BLaER1 (cell line): ENCODE results near the gene SYNPO2.

Experiments
- H3K27ac ChIP-seq: shearing (Covaris generic); formaldehyde crosslinking; 2 replicates; pipeline ENCODE4 v1.8.1; 2022
- H3K27me3 ChIP-seq: shearing (Covaris generic); formaldehyde crosslinking; 2 replicates; pipeline ENCODE4 v1.8.1; 2022
- H3K36me3 ChIP-seq: shearing (Covaris generic); formaldehyde crosslinking; 2 replicates; pipeline ENCODE4 v1.8.1; 2022
- H3K4me1 ChIP-seq: shearing (Covaris generic); formaldehyde crosslinking; 2 replicates; pipeline ENCODE4 v1.8.1; 2022
- H3K4me2 ChIP-seq: shearing (Covaris generic); formaldehyde crosslinking; 2 replicates; pipeline ENCODE4 v1.8.1; 2022
- H3K4me3 ChIP-seq: shearing (Covaris generic); formaldehyde crosslinking; 2 replicates; pipeline ENCODE4 v1.8.1; 2022
- H3K9ac ChIP-seq: shearing (Covaris generic); formaldehyde crosslinking; 2 replicates; pipeline ENCODE4 v1.8.1; 2022
- H3K9me3 ChIP-seq: shearing (Covaris generic); formaldehyde crosslinking; 2 replicates; pipeline ENCODE4 v1.8.1; 2022
- H4K20me1 ChIP-seq: shearing (Covaris generic); formaldehyde crosslinking; 2 replicates; pipeline ENCODE4 v1.8.1; 2022
- Cebpa-rat ChIP-seq: shearing (Covaris generic); IDR thresholded peaks from 2 replicates; pipeline ENCODE4 v1.8.1; 2022

The SYNPO2 gene

GRCh38 chr4:119099227-119099810, 210.7 kb downstream of the SYNPO2 start:
- TF ChIP-seq Cebpa-rat, result no peak
- H3K9ac ChIP-seq, result no peak overlapping the region
- no peak overlapping the region for H3K27ac ChIP-seq
- H3K27me3 ChIP-seq, result no peaks in the 10 kb centered on the region
- H3K4me1 ChIP-seq, result no peaks in the 10 kb centered on the region
- no peaks in the 10 kb centered on the region for H3K36me3 ChIP-seq
- H3K4me2 ChIP-seq, result no peak overlapping the region
- no peak overlapping the region for H3K4me3 ChIP-seq
- H3K9me3 ChIP-seq, result no peaks in the 10 kb centered on the region
- no peaks in the 10 kb centered on the region for H4K20me1 ChIP-seq

GRCh38 chr4:119100655-119101054, 212.0 kb downstream of the SYNPO2 start:
- no peak for TF ChIP-seq Cebpa-rat

GRCh38 chr4:119103263-119103662, 214.6 kb downstream of the SYNPO2 start:
- TF ChIP-seq Cebpa-rat, result no peak
- H3K4me2 ChIP-seq, result no peak overlapping the region
- H3K36me3 ChIP-seq, result no peaks in the 10 kb centered on the region
- no peaks in the 10 kb centered on the region for H3K9me3 ChIP-seq
- 0 out of 2 replicates have a peak, but pooled peaks cover 3% of the 10 kb centered on the region for H3K4me1 ChIP-seq
- H3K27me3 ChIP-seq, result no peaks in the 10 kb centered on the region
- no peak overlapping the region for H3K27ac ChIP-seq
- H3K4me3 ChIP-seq, result no peak overlapping the region
- H4K20me1 ChIP-seq, result no peaks in the 10 kb centered on the region
- no peak overlapping the region for H3K9ac ChIP-seq

More at GRCh38 chr4:119100655-119101054, 212.0 kb downstream of the SYNPO2 start:
- H3K27me3 ChIP-seq, result no peaks in the 10 kb centered on the region
- no peak overlapping the region for H3K4me2 ChIP-seq
- 0 out of 2 replicates have a peak, but pooled peaks cover 1% of the 10 kb centered on the region for H3K4me1 ChIP-seq
- no peaks in the 10 kb centered on the region for H3K9me3 ChIP-seq
- H3K9ac ChIP-seq, result no peak overlapping the region
- no peaks in the 10 kb centered on the region for H4K20me1 ChIP-seq
- no peak overlapping the region for H3K4me3 ChIP-seq
- H3K36me3 ChIP-seq, result no peaks in the 10 kb centered on the region
- no peak overlapping the region for H3K27ac ChIP-seq

GRCh38 chr4:119104644-119105273, 216.1 kb downstream of the SYNPO2 start:
- Histone ChIP-seq H3K9me3 (no peaks in the 10 kb centered on the region), H3K4me3 (no peak overlapping the region), H3K9ac (no peak overlapping the region), H3K27me3 (no peaks in the 10 kb centered on the region), H3K27ac (no peak overlapping the region), H3K4me1 (0 out of 2 replicates have a peak, but pooled peaks cover 3% of the 10 kb centered on the region), H4K20me1 (no peaks in the 10 kb centered on the region), H3K36me3 (no peaks in the 10 kb centered on the region), H3K4me2 (no peak overlapping the region)
- no peak for TF ChIP-seq Cebpa-rat

- no peaks in the 10 kb centered on the region for H3K36me3 ChIP-seq
Measured at GRCh38 chr4:119105605-119106004, 217.0 kb downstream of the SYNPO2 start.

GRCh38 chr4:119106036-119107000, 217.7 kb downstream of the SYNPO2 start:
- Histone ChIP-seq H3K4me2 (no peak overlapping the region), H3K9ac (no peak overlapping the region), H3K4me1 (0 out of 2 replicates have a peak, but pooled peaks cover 3% of the 10 kb centered on the region), H4K20me1 (no peaks in the 10 kb centered on the region), H3K36me3 (no peaks in the 10 kb centered on the region), H3K4me3 (no peak overlapping the region), H3K9me3 (no peaks in the 10 kb centered on the region), H3K27ac (no peak overlapping the region), H3K27me3 (no peaks in the 10 kb centered on the region)
- TF ChIP-seq Cebpa-rat, result no peak

More at GRCh38 chr4:119105605-119106004, 217.0 kb downstream of the SYNPO2 start:
- Histone ChIP-seq H3K9me3 (no peaks in the 10 kb centered on the region), H3K4me1 (0 out of 2 replicates have a peak, but pooled peaks cover 3% of the 10 kb centered on the region), H3K4me2 (no peak overlapping the region), H3K4me3 (no peak overlapping the region), H4K20me1 (no peaks in the 10 kb centered on the region), H3K9ac (no peak overlapping the region), H3K27me3 (no peaks in the 10 kb centered on the region), H3K27ac (no peak overlapping the region)
- TF ChIP-seq Cebpa-rat, result no peak; the same call in 1 of the 2 replicates

- Histone ChIP-seq H3K4me3 (no peak overlapping the region), H3K27me3 (no peaks in the 10 kb centered on the region), H3K36me3 (no peaks in the 10 kb centered on the region), H3K9me3 (no peaks in the 10 kb centered on the region), H3K4me2 (no peak overlapping the region), H3K4me1 (0 out of 2 replicates have a peak, but pooled peaks cover 3% of the 10 kb centered on the region), H4K20me1 (no peaks in the 10 kb centered on the region), H3K9ac (no peak overlapping the region), H3K27ac (no peak overlapping the region)
- TF ChIP-seq Cebpa-rat, result no peak
Measured at GRCh38 chr4:119110121-119110520, 221.5 kb downstream of the SYNPO2 start.
